Thoracic aorta (tissue), 2 donors: ENCODE data around the gene AQP11. TPM values are rescaled to one million over a fixed set of nuclear protein-coding genes. Genes with fewer than 3 reads are reported as not detected.

Experiments used
- ATAC-seq: fragments of 150-250 bp; one replicate; pipeline ENCODE4 v1.8.0; 2017; ENCODE audit warnings: low read depth; ENCODE audit not compliant: insufficient number of reproducible peaks, low FRiP score
- DNase-seq: peaks from one replicate; pipeline ENCODE4 v3.0.0-alpha.2; 2020; ENCODE audit warnings: low spot score
- H3K27ac ChIP-seq, 2 donors: fragments of 200-600 bp; sonication (generic); 1 replicate in 1 of 2; 2 replicates in 1 of 2; pipeline ENCODE4 v1.5.1; 2016; ENCODE audit warnings: mild to moderate bottlenecking in 2 of 2, moderate library complexity in 2 of 2
- H3K27me3 ChIP-seq: fragments of 200-600 bp; sonication (generic); replicated peaks from 2 replicates; pipeline ENCODE4 v1.6.0; 2016; ENCODE audit warnings: mild to moderate bottlenecking; ENCODE audit not compliant: insufficient read depth
- H3K36me3 ChIP-seq: fragments of 200-600 bp; sonication (generic); one replicate; pipeline ENCODE4 v1.5.1; 2016
- H3K4me1 ChIP-seq, 2 donors: fragments of 200-600 bp; sonication (generic); 1 replicate in 1 of 2; 2 replicates in 1 of 2; pipeline versions ENCODE4 v1.5.1 to v1.6.0; 2016; ENCODE audit warnings: low read depth in 2 of 2, mild to moderate bottlenecking in 1 of 2; ENCODE audit not compliant: control insufficient read depth in 1 of 2
- H3K4me3 ChIP-seq: fragments of 200-600 bp; sonication (generic); 2 replicates; pipeline ENCODE4 v1.5.1; 2016; ENCODE audit warnings: mild to moderate bottlenecking
- H3K9me3 ChIP-seq: fragments of 200-600 bp; sonication (generic); 2 replicates; pipeline ENCODE4 v1.5.1; 2016
- total RNA-seq, 2 donors: library from RNA; depleted of rRNA; stranded (reverse); fragments of >200 nt; gene quantifications; one replicate each; pipeline versions ENCODE4 v1.1.0 to v1.2.3, GENCODE V29; 2016
- TF ChIP-seq, protein P1 (sequence below): fragments of 200-600 bp; sonication (generic); IDR thresholded peaks from one replicate; pipeline ENCODE4 v1.5.1; 2019; ENCODE audit warnings: antibody characterized with exemption

AQP11 gene
- total RNA-seq, 2 donors from 2014 or later, result not detected

DNA sequence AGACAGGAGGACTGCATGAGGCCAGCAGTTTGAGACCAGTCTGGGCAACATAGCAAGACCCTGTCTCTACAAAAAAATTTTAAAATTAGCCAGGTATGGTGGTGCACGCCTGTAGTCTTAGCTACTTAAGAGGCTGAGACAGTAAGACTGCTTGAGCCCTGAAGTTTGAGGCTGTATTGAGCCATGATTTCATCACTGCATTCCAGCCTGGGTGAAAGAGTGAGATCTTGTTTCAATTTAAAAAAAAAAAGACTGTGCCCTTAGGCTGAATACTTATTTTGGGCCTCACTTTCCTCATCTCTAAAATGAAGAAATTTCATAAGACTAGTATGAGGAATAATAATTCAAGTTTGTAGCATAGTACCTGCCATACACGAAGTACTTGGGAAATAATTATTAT lies 6.9 kb downstream of the AQP11 start:
- no peaks in the 10 kb centered on the region for H3K36me3 ChIP-seq
- no peak overlapping the region for H3K4me3 ChIP-seq
- no peak for ATAC-seq
- no peaks in the 10 kb centered on the region for H3K27me3 ChIP-seq
- no peak for DNase-seq
- H3K4me1 ChIP-seq, result no peaks in the 10 kb centered on the region
- no peaks in the 10 kb centered on the region for H3K9me3 ChIP-seq
- TF ChIP-seq, protein P1, sequence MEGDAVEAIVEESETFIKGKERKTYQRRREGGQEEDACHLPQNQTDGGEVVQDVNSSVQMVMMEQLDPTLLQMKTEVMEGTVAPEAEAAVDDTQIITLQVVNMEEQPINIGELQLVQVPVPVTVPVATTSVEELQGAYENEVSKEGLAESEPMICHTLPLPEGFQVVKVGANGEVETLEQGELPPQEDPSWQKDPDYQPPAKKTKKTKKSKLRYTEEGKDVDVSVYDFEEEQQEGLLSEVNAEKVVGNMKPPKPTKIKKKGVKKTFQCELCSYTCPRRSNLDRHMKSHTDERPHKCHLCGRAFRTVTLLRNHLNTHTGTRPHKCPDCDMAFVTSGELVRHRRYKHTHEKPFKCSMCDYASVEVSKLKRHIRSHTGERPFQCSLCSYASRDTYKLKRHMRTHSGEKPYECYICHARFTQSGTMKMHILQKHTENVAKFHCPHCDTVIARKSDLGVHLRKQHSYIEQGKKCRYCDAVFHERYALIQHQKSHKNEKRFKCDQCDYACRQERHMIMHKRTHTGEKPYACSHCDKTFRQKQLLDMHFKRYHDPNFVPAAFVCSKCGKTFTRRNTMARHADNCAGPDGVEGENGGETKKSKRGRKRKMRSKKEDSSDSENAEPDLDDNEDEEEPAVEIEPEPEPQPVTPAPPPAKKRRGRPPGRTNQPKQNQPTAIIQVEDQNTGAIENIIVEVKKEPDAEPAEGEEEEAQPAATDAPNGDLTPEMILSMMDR, result no peak
- H3K27ac ChIP-seq, result no peak overlapping the region

DNA sequence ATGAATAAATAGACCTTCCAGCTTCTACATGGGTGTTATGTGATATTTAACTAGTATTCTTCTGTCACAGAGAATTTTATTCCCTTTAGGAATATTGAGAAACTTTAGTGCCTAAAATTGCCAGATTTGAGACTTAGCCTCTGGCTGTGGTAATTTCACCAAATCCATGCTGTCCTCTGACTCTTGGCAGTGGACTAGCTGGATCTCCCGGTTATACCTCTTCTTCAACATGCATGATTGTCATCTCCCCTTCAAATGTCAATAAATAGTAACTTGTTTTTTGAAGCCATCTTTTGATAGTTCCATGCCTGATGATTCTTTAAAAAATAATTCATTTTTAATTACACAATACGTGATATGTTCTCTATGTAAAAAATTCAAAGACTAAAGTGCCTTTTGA lies 8.4 kb downstream of the AQP11 start:
- Histone ChIP-seq H3K36me3 (no peaks in the 10 kb centered on the region), H3K27ac (no peak overlapping the region), H3K4me1 (peaks cover 0 to 6% of the 10 kb centered on the region in 2 donors), H3K4me3 (no peak overlapping the region), H3K9me3 (no peaks in the 10 kb centered on the region), H3K27me3 (no peaks in the 10 kb centered on the region)
- no peak for DNase-seq
- ATAC-seq, result no peak
- TF ChIP-seq, protein P1, result no peak

DNA sequence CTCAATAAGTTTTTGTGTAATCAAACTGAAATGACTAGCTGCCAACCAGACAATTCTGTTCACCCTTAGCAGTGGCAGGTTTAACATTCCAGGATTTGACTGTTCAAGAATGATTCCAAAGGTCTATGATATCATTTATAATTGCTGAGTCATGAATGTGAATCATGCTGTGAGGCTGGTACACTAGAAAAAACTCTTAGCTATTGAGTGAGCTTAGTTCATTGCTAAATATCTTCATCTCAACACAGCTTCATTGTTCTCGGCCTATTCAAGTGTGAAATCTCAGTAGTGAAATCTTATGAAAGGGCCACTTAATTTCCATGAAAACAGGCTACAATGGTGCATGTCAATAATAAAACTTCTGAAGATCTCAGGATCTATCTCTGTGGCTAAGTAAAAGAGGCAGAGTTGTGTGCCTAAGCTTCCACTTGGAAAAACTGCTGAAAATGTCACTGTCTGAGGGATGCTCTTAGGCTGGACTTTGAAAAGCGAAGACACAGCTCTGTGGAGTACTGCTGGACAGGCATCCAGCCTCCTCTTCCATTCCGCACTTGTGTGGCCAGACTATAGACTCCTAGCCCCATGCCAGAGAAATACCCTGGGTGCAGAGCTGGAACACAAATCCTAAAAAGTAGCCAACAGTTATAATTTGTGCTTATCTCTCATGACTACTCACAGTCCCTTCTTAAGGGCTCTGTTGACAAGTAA lies 12.8 kb downstream of the AQP11 start:
- Histone ChIP-seq H3K9me3 (no peaks in the 10 kb centered on the region), H3K4me3 (no peak overlapping the region), H3K4me1 (peaks cover 0 to 6% of the 10 kb centered on the region in 2 donors), H3K27me3 (no peaks in the 10 kb centered on the region), H3K27ac (no peak overlapping the region), H3K36me3 (no peaks in the 10 kb centered on the region)
- DNase-seq (no peak), ATAC-seq (no peak)
- TF ChIP-seq, protein P1, result no peak

DNA sequence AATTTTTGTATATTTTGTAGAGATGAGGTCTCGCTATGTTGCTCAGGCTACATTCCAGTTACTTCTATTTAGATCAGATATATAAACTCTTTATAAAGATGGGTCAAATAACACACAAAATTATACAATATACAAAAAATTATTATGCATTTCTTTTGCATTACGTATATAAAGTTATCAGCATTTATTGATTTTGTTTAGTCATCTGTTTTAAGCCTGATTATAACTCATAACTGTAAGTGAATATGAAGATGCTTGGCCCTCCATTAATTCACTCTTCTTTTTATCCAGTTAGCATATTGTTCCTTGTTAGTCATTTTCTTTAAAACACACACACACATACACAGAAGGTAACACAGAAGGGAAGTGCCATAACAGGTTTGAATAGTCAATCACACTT lies 14.5 kb downstream of the AQP11 start:
- H3K4me3 ChIP-seq, result no peak overlapping the region
- H3K36me3 ChIP-seq, result peaks cover 4% of the 10 kb centered on the region
- ATAC-seq (no peak), DNase-seq (no peak)
- TF ChIP-seq, protein P1, result no peak
- peaks cover 0 to 6% of the 10 kb centered on the region in 2 donors for H3K4me1 ChIP-seq
- H3K27me3 ChIP-seq, result no peaks in the 10 kb centered on the region
- no peaks in the 10 kb centered on the region for H3K9me3 ChIP-seq
- no peak overlapping the region for H3K27ac ChIP-seq

DNA sequence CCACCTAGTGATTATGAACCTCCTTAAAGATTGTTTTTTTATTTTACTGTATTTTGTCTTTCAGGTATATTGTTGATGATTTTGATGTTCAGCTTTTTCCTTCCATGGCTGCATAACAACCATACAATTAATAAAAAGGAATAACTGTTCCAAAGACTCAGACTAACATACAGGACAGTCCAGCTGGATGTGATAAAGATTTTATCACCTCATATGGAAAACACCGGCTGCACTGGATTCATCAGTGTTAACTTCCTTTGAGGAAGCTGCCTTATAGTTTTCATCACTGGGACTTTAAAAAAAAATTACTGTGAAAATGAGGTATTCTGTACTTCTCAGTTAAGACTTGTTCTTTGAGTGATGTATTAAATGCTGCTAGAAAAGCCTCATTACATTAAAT lies 19.5 kb downstream of the AQP11 start:
- ATAC-seq, result no peak
- no peaks in the 10 kb centered on the region for H3K9me3 ChIP-seq
- no peak overlapping the region for H3K27ac ChIP-seq
- H3K27me3 ChIP-seq, result no peaks in the 10 kb centered on the region
- no peaks in the 10 kb centered on the region for H3K4me1 ChIP-seq
- TF ChIP-seq, protein P1, result no peak
- peaks cover 14% of the 10 kb centered on the region for H3K36me3 ChIP-seq
- no peak for DNase-seq
- no peak overlapping the region for H3K4me3 ChIP-seq
